ENCODE measurements around the gene NF2.

GRCh38 chr22:29598684-29599020 is 4.8 kb upstream of the NF2 start:
- TF ChIP-seq POLR2A (IDR thresholded peaks at IDR 0.05) = no peak
- TF ChIP-seq CTCF (IDR thresholded peaks at IDR 0.05) = no peak

All from gastroesophageal sphincter (tissue), 3 donors.